Bone marrow (tissue), 2 donors: Measurements from ENCODE around the gene CCDC122.

Experiments used
- DNase-seq, 2 donors: peaks; one replicate each; lab custom pipeline; 2025; lab: John Stamatoyannopoulos, UW

The CCDC122 gene

GRCh38 chr13:43802511-43802910 lies 77.0 kb downstream of the CCDC122 start:
- no peak for DNase-seq

GRCh38 chr13:43800828-43801227 lies 78.7 kb downstream of the CCDC122 start:
- no peak for DNase-seq

- DNase-seq: no peak
These were observed 80.3 kb downstream of the CCDC122 start for GRCh38 chr13:43799191-43799590.

GRCh38 chr13:43797869-43798268 lies 81.7 kb downstream of the CCDC122 start:
- DNase-seq: no peak

GRCh38 chr13:43797159-43797558 lies 82.4 kb downstream of the CCDC122 start:
- DNase-seq: no peak

GRCh38 chr13:43794416-43794815 lies 85.1 kb downstream of the CCDC122 start:
- DNase-seq: no peak

GRCh38 chr13:43792076-43792881 lies 87.3 kb downstream of the CCDC122 start:
- no peak for DNase-seq

- no peak for DNase-seq
These were observed 91.5 kb downstream of the CCDC122 start for GRCh38 chr13:43787997-43788396.

- DNase-seq: no peak
These were observed 92.0 kb downstream of the CCDC122 start for GRCh38 chr13:43787518-43787891.

- DNase-seq: no peak
These were observed 92.6 kb downstream of the CCDC122 start, which contains the start of gene ENOX1 for GRCh38 chr13:43786766-43787517. Gene ENOX1, minus strand, starts transcription at chr13:43786972.

GRCh38 chr13:43786472-43786765 lies 93.1 kb downstream of the CCDC122 start:
- no peak for DNase-seq
